SK-N-SH (cell line): Measurements from ENCODE around the gene FCHO2. TPM values are rescaled to one million over a fixed set of nuclear protein-coding genes. Genes with fewer than 3 reads are reported as not detected.

Source experiments
- CTCF ChIA-PET: fragments of 300-600, 350-600 bp; formaldehyde crosslinking; extraction: SDS; loops from one replicate; lab custom pipeline; 2021; lab: Yijun Ruan, JAX
- POLR2A ChIA-PET: fragments of 350-600 bp; sonication (Branson Sonifier 250); formaldehyde crosslinking; extraction: SDS; loops from one replicate; lab custom pipeline; 2020; ENCODE audit warnings: antibody characterized with exemption, inconsistent platforms; lab: Yijun Ruan, JAX
- DNase-seq: peaks from one replicate; pipeline ENCODE4 v3.0.0; 2012
- H2AFZ ChIP-seq: fragments of 200-600 bp; sonication (generic); 2 replicates; pipeline ENCODE4 v1.8.1; 2016; ENCODE audit warnings: antibody characterized with exemption, mild to moderate bottlenecking, low read depth
- H3F3A ChIP-seq: fragments of 200-600 bp; sonication (generic); replicated peaks from 2 replicates; pipeline ENCODE3; 2016; ENCODE audit warnings: antibody characterized with exemption, mild to moderate bottlenecking; ENCODE audit not compliant: insufficient read depth
- H3K27ac ChIP-seq, 2 experiments: fragments of 200-500 bp in 1 of 2; fragments of 200-600 bp in 1 of 2; sonication (Bioruptor generic) in 1 of 2; sonication (generic), shearing (Covaris generic) in 1 of 2; 2 replicates each; pipeline versions ENCODE4 v1.5.1 to v1.6.1; 2014 to 2016; ENCODE audit warnings: low read depth in 2 of 2, inconsistent platforms in 1 of 2, low read length in 1 of 2, mild to moderate bottlenecking in 1 of 2, mixed read lengths in 1 of 2
- H3K27me3 ChIP-seq: fragments of 200-600 bp; sonication (generic), shearing (Covaris generic); 2 replicates; pipeline ENCODE4 v1.6.1; 2016; ENCODE audit warnings: mixed run types; ENCODE audit not compliant: insufficient read depth
- H3K36me3 ChIP-seq, 2 experiments: fragments of 200-500 bp in 1 of 2; fragments of 200-600 bp in 1 of 2; sonication (Bioruptor generic) in 1 of 2; sonication (generic) in 1 of 2; replicated peaks in 1 of 2; 2 replicates each; pipeline versions ENCODE3 to v1.5.1; 2014 to 2016; ENCODE audit warnings: low read length in 1 of 2, mild to moderate bottlenecking in 1 of 2; ENCODE audit not compliant: insufficient read depth in 2 of 2, control insufficient read depth in 1 of 2
- H3K4me1 ChIP-seq, 2 experiments: fragments of 200-500 bp in 1 of 2; fragments of 200-600 bp in 1 of 2; sonication (Bioruptor generic) in 1 of 2; sonication (generic), shearing (Covaris generic) in 1 of 2; 2 replicates each; pipeline versions ENCODE4 v1.5.1 to v1.6.1; 2014 to 2016; ENCODE audit warnings: low read depth in 1 of 2, low read length in 1 of 2, mixed run types in 1 of 2; ENCODE audit not compliant: insufficient read depth in 2 of 2, control insufficient read depth in 1 of 2
- H3K4me2 ChIP-seq: fragments of 200-600 bp; sonication (generic), shearing (Covaris generic); 2 replicates; pipeline ENCODE4 v1.6.1; 2017; ENCODE audit warnings: mixed run types
- H3K4me3 ChIP-seq, 2 experiments: fragments of 200-500 bp in 1 of 2; fragments of 200-600 bp in 1 of 2; sonication (Bioruptor generic) in 1 of 2; sonication (generic), shearing (Covaris generic) in 1 of 2; 2 replicates each; pipeline versions ENCODE4 v1.5.1 to v1.8.1; 2014 to 2016; ENCODE audit warnings: low read depth in 2 of 2, inconsistent platforms in 1 of 2, low read length in 1 of 2, mild to moderate bottlenecking in 1 of 2, mixed read lengths in 1 of 2, moderate library complexity in 1 of 2
- H3K79me2 ChIP-seq: fragments of 200-600 bp; sonication (generic); 2 replicates; pipeline ENCODE4 v1.8.1; 2017; ENCODE audit warnings: mild to moderate bottlenecking; ENCODE audit not compliant: insufficient read depth
- H3K9ac ChIP-seq: fragments of 200-600 bp; sonication (generic); 2 replicates; pipeline ENCODE4 v1.6.1; 2017; ENCODE audit warnings: mixed run types
- H3K9me2 ChIP-seq: fragments of 200-600 bp; sonication (generic); 2 replicates; pipeline ENCODE4 v1.6.1; 2017; ENCODE audit warnings: mixed run types
- H3K9me3 ChIP-seq: fragments of 200-600 bp; sonication (generic); 2 replicates; pipeline ENCODE4 v1.6.1; 2017; ENCODE audit warnings: mixed run types, mild to moderate bottlenecking, moderate library complexity
- H4K20me1 ChIP-seq: fragments of 200-600 bp; sonication (generic); 2 replicates; pipeline ENCODE4 v1.6.1; 2017; ENCODE audit warnings: mild to moderate bottlenecking, mixed run types; ENCODE audit not compliant: insufficient read depth
- EP300 ChIP-seq, 2 experiments: IDR thresholded peaks; 2 replicates each; pipeline versions ENCODE4 v1.4.0 to v1.6.1; 2012; ENCODE audit warnings: borderline replicate concordance in 1 of 2, low read depth in 1 of 2, low read length in 1 of 2
- EZH2phosphoT487 ChIP-seq: fragments of 200-600 bp; sonication (generic); IDR thresholded peaks from 2 replicates; pipeline ENCODE4 v1.6.1; 2017; ENCODE audit warnings: low read depth, mixed run types, mild to moderate bottlenecking, antibody characterized with exemption, moderate library complexity, borderline replicate concordance
- GATA2 ChIP-seq: sonication (generic); formaldehyde crosslinking; IDR thresholded peaks from 2 replicates; pipeline ENCODE4 v1.5.0; 2020; ENCODE audit warnings: mild to moderate bottlenecking, missing genetic modification reagents
- MEF2A ChIP-seq: IDR thresholded peaks from 2 replicates; pipeline ENCODE4 v1.4.0; 2012; ENCODE audit warnings: low read depth, borderline replicate concordance
- NFIC ChIP-seq: IDR thresholded peaks from 2 replicates; pipeline ENCODE4 v1.4.0; 2012; ENCODE audit warnings: borderline replicate concordance
- RFX5 ChIP-seq: IDR thresholded peaks from 2 replicates; pipeline ENCODE4 v1.6.1; 2012; ENCODE audit warnings: mild to moderate bottlenecking, improper control_type of control experiment, low read length
- SIN3A ChIP-seq: IDR thresholded peaks from 2 replicates; pipeline ENCODE4 v1.6.1; 2012; ENCODE audit warnings: low read depth, mild to moderate bottlenecking, low read length, moderate library complexity, borderline replicate concordance
- TCF12 ChIP-seq: IDR thresholded peaks from 2 replicates; pipeline ENCODE4 v1.4.0; 2012
- WGBS: methylation state at CpG from one replicate; pipeline ENCODE4 v1.1.6; 2017; ENCODE audit warnings: low lambda C conversion rate; 5-methylcytosine and 5-hydroxymethylcytosine counted together
- polyA plus RNA-seq, 3 experiments: library from polyadenylated mRNA; depleted of rRNA; stranded (reverse); fragments of >200 nt; gene quantifications; 2 replicates each; pipeline ENCODE4 v1.2.3, GENCODE V29; 2012
- TF ChIP-seq, protein P1 (sequence below): fragments of 200-600 bp; sonication (generic); IDR thresholded peaks from 2 replicates; pipeline ENCODE4 v1.6.1; 2017; ENCODE audit warnings: antibody characterized with exemption, mild to moderate bottlenecking, moderate library complexity
- TF ChIP-seq, protein P2 (sequence below): fragments of 150-350 bp; IDR thresholded peaks from 2 replicates; pipeline ENCODE4 v1.6.1; 2017; ENCODE audit warnings: antibody characterized with exemption, low read length, low read depth, borderline replicate concordance
- TF ChIP-seq, protein P3 (sequence below): IDR thresholded peaks from 2 replicates; pipeline ENCODE4 v1.4.0; 2012; ENCODE audit warnings: low read depth, borderline replicate concordance
- TF ChIP-seq, protein P4 (sequence below): IDR thresholded peaks from 2 replicates; pipeline ENCODE4 v1.4.0; 2012; ENCODE audit warnings: low read depth, borderline replicate concordance
- TF ChIP-seq, protein P5 (sequence below): IDR thresholded peaks from 2 replicates; pipeline ENCODE4; 2012
- TF ChIP-seq, protein P6 (sequence below): IDR thresholded peaks from 2 replicates; pipeline ENCODE4 v1.6.1; 2012; ENCODE audit warnings: mild to moderate bottlenecking, low read depth, low read length, moderate library complexity

Gene FCHO2
- polyA plus RNA-seq, 1 of the 3 experiments (the other 2 are of a cell fraction): 5.2 TPM

DNA sequence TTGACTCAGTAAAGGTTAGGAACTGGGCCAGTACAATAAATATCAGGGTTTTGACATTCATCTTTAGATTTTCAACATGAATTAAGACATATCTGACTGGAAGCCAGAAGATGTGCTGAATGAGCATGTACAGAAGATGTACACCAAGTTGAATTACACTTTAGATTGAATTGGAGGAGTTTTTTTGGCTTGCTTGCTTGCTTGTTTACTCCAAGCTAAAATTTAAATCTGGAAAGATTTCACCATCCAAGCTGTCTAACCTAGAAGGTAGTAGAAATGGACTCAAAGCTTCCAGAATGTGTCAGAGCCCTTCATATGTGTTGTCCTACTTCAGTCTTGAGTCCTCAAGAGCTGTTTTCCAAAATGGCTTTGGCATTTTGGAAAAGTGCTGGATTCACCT lies 49.0 kb upstream of the FCHO2 start (continued):
- TF ChIP-seq, protein P1, sequence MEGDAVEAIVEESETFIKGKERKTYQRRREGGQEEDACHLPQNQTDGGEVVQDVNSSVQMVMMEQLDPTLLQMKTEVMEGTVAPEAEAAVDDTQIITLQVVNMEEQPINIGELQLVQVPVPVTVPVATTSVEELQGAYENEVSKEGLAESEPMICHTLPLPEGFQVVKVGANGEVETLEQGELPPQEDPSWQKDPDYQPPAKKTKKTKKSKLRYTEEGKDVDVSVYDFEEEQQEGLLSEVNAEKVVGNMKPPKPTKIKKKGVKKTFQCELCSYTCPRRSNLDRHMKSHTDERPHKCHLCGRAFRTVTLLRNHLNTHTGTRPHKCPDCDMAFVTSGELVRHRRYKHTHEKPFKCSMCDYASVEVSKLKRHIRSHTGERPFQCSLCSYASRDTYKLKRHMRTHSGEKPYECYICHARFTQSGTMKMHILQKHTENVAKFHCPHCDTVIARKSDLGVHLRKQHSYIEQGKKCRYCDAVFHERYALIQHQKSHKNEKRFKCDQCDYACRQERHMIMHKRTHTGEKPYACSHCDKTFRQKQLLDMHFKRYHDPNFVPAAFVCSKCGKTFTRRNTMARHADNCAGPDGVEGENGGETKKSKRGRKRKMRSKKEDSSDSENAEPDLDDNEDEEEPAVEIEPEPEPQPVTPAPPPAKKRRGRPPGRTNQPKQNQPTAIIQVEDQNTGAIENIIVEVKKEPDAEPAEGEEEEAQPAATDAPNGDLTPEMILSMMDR: no peak
- TF ChIP-seq EZH2phosphoT487 (no peak), TCF12 (no peak), RFX5 (no peak), EP300 (IDR thresholded peaks at IDR 0.05; ENCODE audit: borderline replicate concordance in 1 of 2, low read depth in 1 of 2, low read length in 1 of 2) (no peak), GATA2 (no peak)
- TF ChIP-seq, protein P2, sequence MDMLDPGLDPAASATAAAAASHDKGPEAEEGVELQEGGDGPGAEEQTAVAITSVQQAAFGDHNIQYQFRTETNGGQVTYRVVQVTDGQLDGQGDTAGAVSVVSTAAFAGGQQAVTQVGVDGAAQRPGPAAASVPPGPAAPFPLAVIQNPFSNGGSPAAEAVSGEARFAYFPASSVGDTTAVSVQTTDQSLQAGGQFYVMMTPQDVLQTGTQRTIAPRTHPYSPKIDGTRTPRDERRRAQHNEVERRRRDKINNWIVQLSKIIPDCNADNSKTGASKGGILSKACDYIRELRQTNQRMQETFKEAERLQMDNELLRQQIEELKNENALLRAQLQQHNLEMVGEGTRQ: no peak

DNA sequence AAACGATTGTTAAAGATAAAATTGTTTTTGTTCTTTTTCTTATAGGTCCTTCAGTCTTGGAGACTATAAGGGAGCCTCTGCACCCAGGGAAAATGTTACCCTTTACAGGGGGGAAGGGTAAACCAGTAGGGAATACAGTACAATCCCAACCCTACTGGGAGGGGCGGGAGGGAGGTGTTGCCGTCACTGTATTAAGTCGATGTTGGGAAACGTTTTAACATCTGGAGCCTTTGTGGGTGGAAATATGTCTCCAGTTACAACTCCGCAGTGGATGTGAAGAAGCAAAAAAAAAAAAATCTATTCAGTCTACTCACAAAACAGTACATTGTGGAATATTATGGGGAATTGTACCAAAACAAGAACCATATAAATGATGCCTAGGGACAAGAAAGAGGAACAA lies 47.2 kb upstream of the FCHO2 start:
- Histone ChIP-seq H3K27me3 (no peaks in the 10 kb centered on the region), H3K79me2 (peaks cover 3% of the 10 kb centered on the region; the same call in 1 of the 2 replicates), H3K9me3 (no peaks in the 10 kb centered on the region), H3K4me1 (no peaks in the 10 kb centered on the region; a peak in 1 of 4 replicates), H3K4me3 (no peak overlapping the region), H2AFZ (no peak overlapping the region), H3K27ac (no peak overlapping the region), H3K9ac (no peak overlapping the region), H3K4me2 (no peak overlapping the region), H4K20me1 (no peaks in the 10 kb centered on the region), H3F3A (peaks cover 38% of the 10 kb centered on the region), H3K9me2 (no peaks in the 10 kb centered on the region), H3K36me3 (peaks cover 83 to 89% of the 10 kb centered on the region in 2 experiments)
- no peak for TF ChIP-seq GATA2
- no peak for TF ChIP-seq EP300 (IDR thresholded peaks at IDR 0.05; ENCODE audit: borderline replicate concordance in 1 of 2, low read depth in 1 of 2, low read length in 1 of 2)
- no peak for TF ChIP-seq MEF2A
- TF ChIP-seq, protein P3, sequence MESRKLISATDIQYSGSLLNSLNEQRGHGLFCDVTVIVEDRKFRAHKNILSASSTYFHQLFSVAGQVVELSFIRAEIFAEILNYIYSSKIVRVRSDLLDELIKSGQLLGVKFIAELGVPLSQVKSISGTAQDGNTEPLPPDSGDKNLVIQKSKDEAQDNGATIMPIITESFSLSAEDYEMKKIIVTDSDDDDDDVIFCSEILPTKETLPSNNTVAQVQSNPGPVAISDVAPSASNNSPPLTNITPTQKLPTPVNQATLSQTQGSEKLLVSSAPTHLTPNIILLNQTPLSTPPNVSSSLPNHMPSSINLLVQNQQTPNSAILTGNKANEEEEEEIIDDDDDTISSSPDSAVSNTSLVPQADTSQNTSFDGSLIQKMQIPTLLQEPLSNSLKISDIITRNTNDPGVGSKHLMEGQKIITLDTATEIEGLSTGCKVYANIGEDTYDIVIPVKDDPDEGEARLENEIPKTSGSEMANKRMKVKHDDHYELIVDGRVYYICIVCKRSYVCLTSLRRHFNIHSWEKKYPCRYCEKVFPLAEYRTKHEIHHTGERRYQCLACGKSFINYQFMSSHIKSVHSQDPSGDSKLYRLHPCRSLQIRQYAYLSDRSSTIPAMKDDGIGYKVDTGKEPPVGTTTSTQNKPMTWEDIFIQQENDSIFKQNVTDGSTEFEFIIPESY: no peak
- ChIA-PET POLR2A (no interaction called here), CTCF (no interaction called here)
- DNase-seq: no peak
- 76% methylated on average over 6 of the region's 6 CpGs for WGBS

DNA sequence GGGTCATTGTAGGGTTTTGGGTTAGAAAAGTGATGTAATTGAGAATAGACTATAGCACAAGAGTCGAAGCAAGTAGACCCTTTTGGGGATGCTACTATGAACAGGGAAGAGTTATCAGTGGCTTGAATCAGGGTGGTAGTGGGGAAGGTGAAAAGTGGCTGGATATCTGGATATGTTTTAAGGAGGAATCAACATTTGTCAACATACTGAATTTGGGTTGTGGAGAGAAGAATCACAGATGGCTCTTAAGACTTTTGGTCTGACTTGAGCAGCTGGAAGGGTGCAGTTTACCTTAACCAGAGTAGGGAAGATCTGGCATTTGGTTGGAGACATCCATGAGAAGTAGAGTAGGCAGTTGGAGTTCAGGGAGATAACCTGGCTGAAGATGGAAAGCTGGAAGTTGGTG lies 38.5 kb upstream of the FCHO2 start:
- DNase-seq: no peak
- ChIA-PET CTCF (interaction anchor here (0.6 to 0.7 kb wide), 2 partner anchors 536 to 551 kb away, joined by 3 read pairs; no protein-coding TSS in a partner anchor), POLR2A (no interaction called here)
- Histone ChIP-seq H4K20me1 (no peaks in the 10 kb centered on the region), H3F3A (peaks cover 42% of the 10 kb centered on the region), H3K9ac (no peak overlapping the region), H2AFZ (no peak overlapping the region), H3K4me2 (no peak overlapping the region), H3K27me3 (no peaks in the 10 kb centered on the region), H3K4me1 (no peaks in the 10 kb centered on the region), H3K27ac (no peak overlapping the region), H3K79me2 (no peaks in the 10 kb centered on the region), H3K4me3 (no peak overlapping the region), H3K9me3 (no peaks in the 10 kb centered on the region), H3K36me3 (peaks cover 14 to 32% of the 10 kb centered on the region in 2 experiments), H3K9me2 (no peaks in the 10 kb centered on the region)
- 96% methylated on average over 1 of the region's 1 CpG for WGBS
- TF ChIP-seq SIN3A (no peak), NFIC (no peak), RFX5 (no peak)
- TF ChIP-seq, protein P4, sequence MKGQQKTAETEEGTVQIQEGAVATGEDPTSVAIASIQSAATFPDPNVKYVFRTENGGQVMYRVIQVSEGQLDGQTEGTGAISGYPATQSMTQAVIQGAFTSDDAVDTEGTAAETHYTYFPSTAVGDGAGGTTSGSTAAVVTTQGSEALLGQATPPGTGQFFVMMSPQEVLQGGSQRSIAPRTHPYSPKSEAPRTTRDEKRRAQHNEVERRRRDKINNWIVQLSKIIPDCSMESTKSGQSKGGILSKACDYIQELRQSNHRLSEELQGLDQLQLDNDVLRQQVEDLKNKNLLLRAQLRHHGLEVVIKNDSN: no peak
- TF ChIP-seq, protein P5, sequence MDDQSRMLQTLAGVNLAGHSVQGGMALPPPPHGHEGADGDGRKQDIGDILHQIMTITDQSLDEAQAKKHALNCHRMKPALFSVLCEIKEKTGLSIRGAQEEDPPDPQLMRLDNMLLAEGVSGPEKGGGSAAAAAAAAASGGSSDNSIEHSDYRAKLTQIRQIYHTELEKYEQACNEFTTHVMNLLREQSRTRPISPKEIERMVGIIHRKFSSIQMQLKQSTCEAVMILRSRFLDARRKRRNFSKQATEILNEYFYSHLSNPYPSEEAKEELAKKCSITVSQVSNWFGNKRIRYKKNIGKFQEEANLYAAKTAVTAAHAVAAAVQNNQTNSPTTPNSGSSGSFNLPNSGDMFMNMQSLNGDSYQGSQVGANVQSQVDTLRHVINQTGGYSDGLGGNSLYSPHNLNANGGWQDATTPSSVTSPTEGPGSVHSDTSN: no peak
- TF ChIP-seq, protein P6, sequence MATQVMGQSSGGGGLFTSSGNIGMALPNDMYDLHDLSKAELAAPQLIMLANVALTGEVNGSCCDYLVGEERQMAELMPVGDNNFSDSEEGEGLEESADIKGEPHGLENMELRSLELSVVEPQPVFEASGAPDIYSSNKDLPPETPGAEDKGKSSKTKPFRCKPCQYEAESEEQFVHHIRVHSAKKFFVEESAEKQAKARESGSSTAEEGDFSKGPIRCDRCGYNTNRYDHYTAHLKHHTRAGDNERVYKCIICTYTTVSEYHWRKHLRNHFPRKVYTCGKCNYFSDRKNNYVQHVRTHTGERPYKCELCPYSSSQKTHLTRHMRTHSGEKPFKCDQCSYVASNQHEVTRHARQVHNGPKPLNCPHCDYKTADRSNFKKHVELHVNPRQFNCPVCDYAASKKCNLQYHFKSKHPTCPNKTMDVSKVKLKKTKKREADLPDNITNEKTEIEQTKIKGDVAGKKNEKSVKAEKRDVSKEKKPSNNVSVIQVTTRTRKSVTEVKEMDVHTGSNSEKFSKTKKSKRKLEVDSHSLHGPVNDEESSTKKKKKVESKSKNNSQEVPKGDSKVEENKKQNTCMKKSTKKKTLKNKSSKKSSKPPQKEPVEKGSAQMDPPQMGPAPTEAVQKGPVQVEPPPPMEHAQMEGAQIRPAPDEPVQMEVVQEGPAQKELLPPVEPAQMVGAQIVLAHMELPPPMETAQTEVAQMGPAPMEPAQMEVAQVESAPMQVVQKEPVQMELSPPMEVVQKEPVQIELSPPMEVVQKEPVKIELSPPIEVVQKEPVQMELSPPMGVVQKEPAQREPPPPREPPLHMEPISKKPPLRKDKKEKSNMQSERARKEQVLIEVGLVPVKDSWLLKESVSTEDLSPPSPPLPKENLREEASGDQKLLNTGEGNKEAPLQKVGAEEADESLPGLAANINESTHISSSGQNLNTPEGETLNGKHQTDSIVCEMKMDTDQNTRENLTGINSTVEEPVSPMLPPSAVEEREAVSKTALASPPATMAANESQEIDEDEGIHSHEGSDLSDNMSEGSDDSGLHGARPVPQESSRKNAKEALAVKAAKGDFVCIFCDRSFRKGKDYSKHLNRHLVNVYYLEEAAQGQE: no peak
